Mucosa of gallbladder (tissue), 1 donor: ENCODE results near the gene SELENOP. TPM values are rescaled to one million over a fixed set of nuclear protein-coding genes. Genes with fewer than 3 reads are reported as not detected.

ENCODE experiments used
- DNase-seq: peaks from one replicate; pipeline ENCODE4 v3.0.0-alpha.2; 2020; ENCODE audit warnings: low spot score
- total RNA-seq: library from RNA; stranded (reverse); gene quantifications from one replicate; pipeline ENCODE4 v1.2.1, GENCODE V29; 2021
- donor health status: DM: no; HTN: no; CAD: no.

The SELENOP gene
- total RNA-seq, 1 donor from 2014 or later: 510 TPM

GRCh38 chr5:42798284-42799240 lies 13.1 kb downstream of the SELENOP start:
- no peak for DNase-seq

GRCh38 chr5:42791151-42791550 lies 20.5 kb downstream of the SELENOP start:
- DNase-seq: no peak

- DNase-seq: no peak
Measured at GRCh38 chr5:42787845-42788244, 23.8 kb downstream of the SELENOP start.

GRCh38 chr5:42787073-42787472 lies 24.6 kb downstream of the SELENOP start:
- no peak for DNase-seq

GRCh38 chr5:42785756-42786155 lies 25.9 kb downstream of the SELENOP start:
- no peak for DNase-seq

- DNase-seq: no peak
Measured at GRCh38 chr5:42784132-42784531, 27.6 kb downstream of the SELENOP start.

GRCh38 chr5:42781584-42781983 lies 30.1 kb downstream of the SELENOP start:
- DNase-seq: no peak

GRCh38 chr5:42779083-42779482 lies 32.6 kb downstream of the SELENOP start:
- no peak for DNase-seq

GRCh38 chr5:42772265-42772993 lies 39.3 kb downstream of the SELENOP start:
- DNase-seq: no peak

GRCh38 chr5:42770003-42770402 lies 41.7 kb downstream of the SELENOP start:
- DNase-seq: no peak

GRCh38 chr5:42768106-42768504 lies 43.6 kb downstream of the SELENOP start:
- DNase-seq: no peak

GRCh38 chr5:42767491-42768105 lies 44.1 kb downstream of the SELENOP start:
- no peak for DNase-seq

GRCh38 chr5:42761791-42762190 lies 49.9 kb downstream of the SELENOP start:
- DNase-seq: no peak

GRCh38 chr5:42760426-42760825 lies 51.3 kb downstream of the SELENOP start:
- no peak for DNase-seq

GRCh38 chr5:42759456-42759855 lies 52.2 kb downstream of the SELENOP start:
- no peak for DNase-seq

- DNase-seq: no peak
Measured at GRCh38 chr5:42756606-42757601, 54.8 kb downstream of the SELENOP start, which contains the start of gene CCDC152. CCDC152 (plus strand) TSS chr5:42756818; CDS start chr5:42759122, 2,304 bp downstream.

- DNase-seq: no peak
Measured at GRCh38 chr5:42753099-42753498, 58.6 kb downstream of the SELENOP start.

GRCh38 chr5:42751044-42751443 lies 60.6 kb downstream of the SELENOP start:
- no peak for DNase-seq

GRCh38 chr5:42750507-42750906 lies 61.2 kb downstream of the SELENOP start:
- no peak for DNase-seq
